Kidney (tissue), 14 donors: ENCODE measurements around the gene AGO1. TPM values are rescaled to one million over a fixed set of nuclear protein-coding genes. Genes with fewer than 3 reads are reported as not detected.
"Not testable (repeated sequence)": the region's sequence is repeated elsewhere in the genome, so short reads cannot be mapped to it uniquely, and the experiment has no call there.

Experiments
- DNase-seq, 5 donors: peaks; one replicate each; pipeline ENCODE4 v3.0.0-alpha.2; 2013 to 2020
- FAIRE-seq: peaks from 2 replicates; lab custom pipeline; 2012; peaks lifted over from hg19 to GRCh38; lab: Jason Lieb, UNC
- H3K27ac ChIP-seq, 2 donors: one replicate each; pipeline ENCODE4 v1.7.0; 2013; ENCODE audit warnings: low read depth in 2 of 2, low read length in 2 of 2, inconsistent platforms in 1 of 2
- H3K27me3 ChIP-seq: one replicate; pipeline ENCODE4 v1.7.1; 2013; ENCODE audit warnings: low read length, inconsistent platforms; ENCODE audit not compliant: control insufficient read depth, insufficient read depth
- H3K36me3 ChIP-seq, 3 donors: one replicate each; pipeline versions ENCODE4 v1.7.0 to v1.7.1; 2013; ENCODE audit warnings: low read length in 3 of 3, control low read depth in 1 of 3, inconsistent platforms in 1 of 3; ENCODE audit not compliant: insufficient read depth in 3 of 3, control insufficient read depth in 2 of 3
- H3K4me1 ChIP-seq, 3 donors: one replicate each; pipeline versions ENCODE4 v1.7.0 to v1.7.1; 2013; ENCODE audit warnings: low read length in 3 of 3, inconsistent platforms in 1 of 3, low read depth in 1 of 3; ENCODE audit not compliant: control insufficient read depth in 2 of 3, insufficient read depth in 2 of 3
- H3K4me3 ChIP-seq, 3 donors: one replicate each; pipeline versions ENCODE4 v1.7.0 to v1.8.1; 2013; ENCODE audit warnings: low read length in 3 of 3, control low read depth in 1 of 3, inconsistent platforms in 1 of 3
- H3K9ac ChIP-seq, 3 donors: one replicate each; pipeline versions ENCODE4 v1.7.0 to v1.7.1; 2013; ENCODE audit warnings: low read length in 3 of 3, control low read depth in 1 of 3, inconsistent platforms in 1 of 3
- H3K9me3 ChIP-seq, 3 donors: one replicate each; pipeline versions ENCODE4 v1.7.0 to v1.7.1; 2013; ENCODE audit warnings: low read length in 3 of 3, control low read depth in 1 of 3, inconsistent platforms in 1 of 3; ENCODE audit not compliant: control insufficient read depth in 2 of 3, insufficient read depth in 1 of 3
- CTCF ChIP-seq: IDR thresholded peaks from 3 replicates; pipeline ENCODE4 v1.5.1; 2012; ENCODE audit warnings: mild to moderate bottlenecking, moderate library complexity, borderline replicate concordance; ENCODE audit not compliant: insufficient read depth; ENCODE audit errors: extremely low read depth
- intact Hi-C: fragments of 100-400 bp; cut with DNase I; formaldehyde crosslinking; loops from one replicate; pipeline ENCODE4 v1.11.1; 2022
- polyA plus RNA-seq: library from polyadenylated mRNA; stranded (reverse); fragments of 350-450 nt; fragmentation: Illumina TruSeq; extraction: RNeasy Lipid Tissue Mini Kit (QIAGEN cat#74804); gene quantifications from one replicate; pipeline ENCODE4 v1.2.3, GENCODE V29; 2014; ENCODE audit warnings: low read depth, low replicate concordance; ENCODE audit not compliant: insufficient read depth
- total RNA-seq: library from RNA; stranded (reverse); fragmentation: NEBNext Ultra II Directional; extraction: Animal tissue kit (Norgen Biotek cat#: 25700); gene quantifications from one replicate; pipeline ENCODE4 v1.2.1, GENCODE V29; 2021
- donor health status: control.
- donor health status: control.
- donor health status: control.
- donor health status: control.
- donor health status: control.
- donor health status: DM: yes; HTN: yes; CAD: no.
- donor health status: Normal renal cell carcinoma (clear cell type).

The AGO1 gene
- total and polyA plus RNA-seq, 2 donors from 2014 or later: 3.3 to 21.4 TPM

GRCh38 chr1:35958558-35958957 lies 75.5 kb downstream of the AGO1 start:
- H3K9ac ChIP-seq: no peak overlapping the region
- no peaks in the 10 kb centered on the region for H3K27me3 ChIP-seq
- DNase-seq (no peak), FAIRE-seq (no peak)
- H3K4me1 ChIP-seq: no peaks in the 10 kb centered on the region
- no peaks in the 10 kb centered on the region for H3K9me3 ChIP-seq
- H3K27ac ChIP-seq: no peak overlapping the region
- H3K36me3 ChIP-seq: no peaks in the 10 kb centered on the region
- no peak for TF ChIP-seq CTCF
- intact Hi-C loops: no loop called here
- no peak overlapping the region for H3K4me3 ChIP-seq

GRCh38 chr1:35959304-35959703 lies 76.3 kb downstream of the AGO1 start:
- Histone ChIP-seq H3K4me1 (no peaks in the 10 kb centered on the region), H3K27me3 (no peaks in the 10 kb centered on the region), H3K4me3 (no peak overlapping the region), H3K9me3 (no peaks in the 10 kb centered on the region), H3K9ac (no peak overlapping the region), H3K36me3 (no peaks in the 10 kb centered on the region), H3K27ac (no peak overlapping the region)
- FAIRE-seq (no peak), DNase-seq (no peak)
- TF ChIP-seq CTCF: no peak
- intact Hi-C loops: no loop called here

GRCh38 chr1:35962952-35963351 lies 79.9 kb downstream of the AGO1 start:
- Histone ChIP-seq H3K27me3 (no peaks in the 10 kb centered on the region), H3K9me3 (no peaks in the 10 kb centered on the region), H3K27ac (no peak overlapping the region), H3K9ac (no peak overlapping the region), H3K36me3 (peaks cover 0 to 1% (median 0%) of the 10 kb centered on the region in 3 donors), H3K4me1 (no peaks in the 10 kb centered on the region), H3K4me3 (no peak overlapping the region)
- DNase-seq (no peak), FAIRE-seq (no peak)
- no peak for TF ChIP-seq CTCF
- intact Hi-C loops: no loop called here

- H3K36me3 ChIP-seq, H3K4me1 ChIP-seq, DNase-seq, intact Hi-C loops, FAIRE-seq, H3K4me3 ChIP-seq, H3K27me3 ChIP-seq, H3K9me3 ChIP-seq, H3K27ac ChIP-seq, H3K9ac ChIP-seq: not testable (repeated sequence)
Observed at GRCh38 chr1:35964277-35964676, 81.3 kb downstream of the AGO1 start.
